WTC11 (cell line): ENCODE measurements around the gene C11orf58.

Experiments used
- ZNF138 ChIP-seq: sonication (generic); formaldehyde crosslinking; conservative IDR thresholded peaks from 2 replicates; pipeline ENCODE4 v1.8.1; 2022; ENCODE audit warnings: mild to moderate bottlenecking, moderate library complexity, missing genetic modification reagents
- TF ChIP-seq, protein P1 (sequence below): sonication (generic); formaldehyde crosslinking; IDR thresholded peaks from 2 replicates; pipeline ENCODE4 v1.8.1; 2022; ENCODE audit warnings: low read depth, mild to moderate bottlenecking, moderate library complexity, missing genetic modification reagents, borderline replicate concordance

DNA sequence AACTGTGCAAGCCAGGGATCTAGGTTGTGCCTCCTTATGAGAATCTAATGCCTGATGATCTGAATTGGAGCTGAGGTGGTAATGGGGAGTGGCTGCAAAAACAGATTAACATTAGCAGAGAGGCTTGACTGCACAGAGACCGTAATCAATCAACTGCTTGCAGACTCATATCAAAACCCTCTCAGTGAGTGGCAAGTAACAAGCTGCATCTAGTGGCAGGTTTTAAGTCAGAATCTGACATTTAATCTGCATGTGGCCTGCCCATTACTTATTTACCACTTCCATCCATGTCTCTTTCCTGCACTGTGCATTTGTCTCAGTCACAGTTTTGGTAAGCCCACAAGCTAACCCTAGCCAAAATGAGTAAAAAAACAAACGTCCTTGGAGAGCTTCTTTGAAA lies 11.2 kb downstream of the C11orf58 start:
- TF ChIP-seq, protein P1, sequence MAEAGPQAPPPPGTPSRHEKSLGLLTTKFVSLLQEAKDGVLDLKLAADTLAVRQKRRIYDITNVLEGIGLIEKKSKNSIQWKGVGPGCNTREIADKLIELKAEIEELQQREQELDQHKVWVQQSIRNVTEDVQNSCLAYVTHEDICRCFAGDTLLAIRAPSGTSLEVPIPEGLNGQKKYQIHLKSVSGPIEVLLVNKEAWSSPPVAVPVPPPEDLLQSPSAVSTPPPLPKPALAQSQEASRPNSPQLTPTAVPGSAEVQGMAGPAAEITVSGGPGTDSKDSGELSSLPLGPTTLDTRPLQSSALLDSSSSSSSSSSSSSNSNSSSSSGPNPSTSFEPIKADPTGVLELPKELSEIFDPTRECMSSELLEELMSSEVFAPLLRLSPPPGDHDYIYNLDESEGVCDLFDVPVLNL (CRISPR knock-in tag): no peak
- TF ChIP-seq ZNF138: no peak
